GM12878 (cell line): Measurements from ENCODE around the gene TOPORS. TPM values are rescaled to one million over a fixed set of nuclear protein-coding genes. Genes with fewer than 3 reads are reported as not detected.

Source experiments
- CEBPB ChIP-seq, 2 experiments: fragments of 150-350 bp in 1 of 2; IDR thresholded peaks; 2 replicates each; pipeline ENCODE4 v1.6.1; 2012 to 2014; ENCODE audit warnings: low read depth in 2 of 2, low read length in 2 of 2, borderline replicate concordance in 1 of 2, inconsistent platforms in 1 of 2
- CHD2 ChIP-seq: IDR thresholded peaks from 2 replicates; pipeline ENCODE4 v1.6.1; 2011; ENCODE audit warnings: low read depth, low read length, improper control_type of control experiment, borderline replicate concordance
- HDGF ChIP-seq: fragments of 450-650 bp; IDR thresholded peaks from 2 replicates; pipeline ENCODE4 v1.6.1; 2016; ENCODE audit warnings: antibody characterized with exemption
- KDM1A ChIP-seq: fragments of 200-600 bp; sonication (generic); IDR thresholded peaks from 2 replicates; pipeline ENCODE4 v1.6.1; 2016; ENCODE audit warnings: borderline replicate concordance
- MEF2A ChIP-seq: IDR thresholded peaks from 2 replicates; pipeline ENCODE4 v1.6.1; 2011; ENCODE audit warnings: low read depth, mild to moderate bottlenecking, low read length, moderate library complexity; ENCODE audit not compliant: insufficient read depth
- NFIC ChIP-seq: IDR thresholded peaks from 2 replicates; pipeline ENCODE4 v1.6.1; 2012; ENCODE audit warnings: low read depth, mild to moderate bottlenecking, inconsistent platforms, low read length, moderate library complexity
- NFYB ChIP-seq: IDR thresholded peaks from 2 replicates; pipeline ENCODE4 v1.6.1; 2011; ENCODE audit warnings: low read depth, mild to moderate bottlenecking, low read length, improper control_type of control experiment, moderate library complexity; ENCODE audit not compliant: insufficient read depth
- PAX8 ChIP-seq: fragments of 450-650 bp; IDR thresholded peaks from 2 replicates; pipeline ENCODE4 v1.6.1; 2017; ENCODE audit warnings: mild to moderate bottlenecking, moderate library complexity
- PML ChIP-seq: IDR thresholded peaks from 2 replicates; pipeline ENCODE4 v1.6.1; 2012; ENCODE audit warnings: low read length, inconsistent platforms
- RBBP5 ChIP-seq: fragments of 200-600 bp; sonication (generic); conservative IDR thresholded peaks from 2 replicates; pipeline ENCODE4 v1.6.1; 2016
- RCOR1 ChIP-seq: conservative IDR thresholded peaks from 2 replicates; pipeline ENCODE4 v1.6.1; 2012; ENCODE audit warnings: low read depth, low read length, improper control_type of control experiment
- STAT3 ChIP-seq: IDR thresholded peaks from 2 replicates; pipeline ENCODE4 v1.6.1; 2011; ENCODE audit warnings: low read depth, low read length, improper control_type of control experiment
- TCF7 ChIP-seq: IDR thresholded peaks from 2 replicates; pipeline ENCODE4 v1.6.1; 2014; ENCODE audit warnings: antibody characterized with exemption, borderline replicate concordance
- ZNF384 ChIP-seq: IDR thresholded peaks from 2 replicates; pipeline ENCODE4 v1.6.1; 2012; ENCODE audit warnings: low read depth, mild to moderate bottlenecking, low read length, improper control_type of control experiment, borderline replicate concordance
- polyA plus RNA-seq, 11 experiments: library from polyadenylated mRNA; depleted of rRNA in 4 of 11; unstranded in 6 of 11; stranded (reverse) in 5 of 11; fragments of >200 nt; fragmentation: Nextera tagmentation in 4 of 11; fragmentation: Illumina TruSeq in 1 of 11; extraction: Ambion mirVana in 4 of 11; extraction: Trizol in 1 of 11; gene quantifications; 1 replicate in 1 of 11; 2 replicates in 10 of 11; pipeline versions ENCODE4 v1.2.1 to v1.2.3, GENCODE V29; 2011 to 2016; ENCODE audit warnings: inconsistent platforms in 2 of 11, missing spikeins in 2 of 11, low read depth in 1 of 11
- total RNA-seq, 4 experiments: library from RNA; depleted of rRNA in 3 of 4; stranded (reverse); fragments of >200 nt in 3 of 4; fragmentation: Illumina TruSeq in 1 of 4; extraction: Trizol in 1 of 4; gene quantifications; 2 replicates each; pipeline versions ENCODE4 v1.2.1 to v1.2.3, GENCODE V29; 2013 to 2021
- TF ChIP-seq, protein P1 (sequence below): IDR thresholded peaks from 2 replicates; pipeline ENCODE4 v1.6.1; 2011; ENCODE audit warnings: mild to moderate bottlenecking, low read depth, low read length, moderate library complexity; ENCODE audit not compliant: insufficient replicate concordance
- TF ChIP-seq, protein P2 (sequence below): IDR thresholded peaks from 2 replicates; pipeline ENCODE4 v1.6.1; 2011; ENCODE audit warnings: borderline replicate concordance, low read depth, mild to moderate bottlenecking, moderate library complexity, low read length; ENCODE audit not compliant: insufficient read depth, poor library complexity, severe bottlenecking
- TF ChIP-seq, protein P3 (sequence below): fragments of 450-650 bp; IDR thresholded peaks from 2 replicates; pipeline ENCODE4 v1.6.1; 2017; ENCODE audit warnings: mild to moderate bottlenecking, moderate library complexity
- TF ChIP-seq, protein P4 (sequence below): IDR thresholded peaks from 2 replicates; pipeline ENCODE4 v1.6.1; 2011; ENCODE audit warnings: low read depth, mild to moderate bottlenecking, low read length, moderate library complexity, borderline replicate concordance; ENCODE audit errors: extremely low read depth
- TF ChIP-seq, protein P5 (sequence below): fragments of 450-650 bp; IDR thresholded peaks from 2 replicates; pipeline ENCODE4 v1.6.1; 2016; ENCODE audit warnings: mild to moderate bottlenecking
- TF ChIP-seq, protein P6 (sequence below): fragments of 450-650 bp; IDR thresholded peaks from 2 replicates; pipeline ENCODE4 v1.6.1; 2016; ENCODE audit warnings: mild to moderate bottlenecking

The TOPORS gene
- total and polyA plus RNA-seq, 10 of the 15 experiments (the other 5 are each of a cell fraction or from before 2014, with no cell fraction given) = 6.0 to 27.8 (median 14.3) TPM

DNA sequence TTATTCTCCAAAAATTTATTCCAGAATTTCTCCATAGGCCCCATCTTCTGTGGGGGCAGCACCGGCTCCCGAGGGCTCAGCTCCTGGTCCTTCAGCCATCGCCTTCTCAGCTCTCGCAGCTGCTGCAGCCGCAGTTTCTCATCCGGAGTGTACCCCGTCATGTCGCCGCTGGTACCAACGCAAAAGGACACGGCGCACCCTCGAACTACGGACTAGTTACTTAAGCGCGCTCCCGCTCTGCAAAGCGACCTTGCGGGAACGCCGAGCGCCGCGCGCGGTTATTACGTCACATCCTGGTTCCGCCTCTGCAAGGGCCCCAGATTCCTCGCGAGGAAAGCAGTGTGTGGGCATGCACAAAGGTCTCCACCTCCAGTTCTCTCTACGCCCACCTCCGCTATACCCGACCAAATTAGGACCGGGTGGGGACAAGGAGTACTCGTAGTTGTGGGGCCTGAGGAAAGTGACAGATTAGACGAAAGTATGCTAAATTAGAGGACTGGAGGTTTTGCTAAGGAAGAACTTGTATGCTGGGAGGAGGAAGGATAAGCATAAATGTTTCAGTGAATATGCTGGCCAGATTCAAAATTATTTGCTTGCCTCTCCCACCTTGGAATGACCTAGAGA, 20.6 kb upstream of the TOPORS start, which contains the start of gene NDUFB6 (continued):
- TF ChIP-seq, protein P1, sequence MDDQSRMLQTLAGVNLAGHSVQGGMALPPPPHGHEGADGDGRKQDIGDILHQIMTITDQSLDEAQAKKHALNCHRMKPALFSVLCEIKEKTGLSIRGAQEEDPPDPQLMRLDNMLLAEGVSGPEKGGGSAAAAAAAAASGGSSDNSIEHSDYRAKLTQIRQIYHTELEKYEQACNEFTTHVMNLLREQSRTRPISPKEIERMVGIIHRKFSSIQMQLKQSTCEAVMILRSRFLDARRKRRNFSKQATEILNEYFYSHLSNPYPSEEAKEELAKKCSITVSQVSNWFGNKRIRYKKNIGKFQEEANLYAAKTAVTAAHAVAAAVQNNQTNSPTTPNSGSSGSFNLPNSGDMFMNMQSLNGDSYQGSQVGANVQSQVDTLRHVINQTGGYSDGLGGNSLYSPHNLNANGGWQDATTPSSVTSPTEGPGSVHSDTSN = no peak
- TF ChIP-seq PAX8 = no peak
- peak; percentile 96 for TF ChIP-seq CHD2
- TF ChIP-seq NFIC = 0 out of 2 replicates have a peak, but pooled peaks have one; percentile 23
- no peak for TF ChIP-seq ZNF384
- peak; percentile 88 for TF ChIP-seq PML
- TF ChIP-seq, protein P2, sequence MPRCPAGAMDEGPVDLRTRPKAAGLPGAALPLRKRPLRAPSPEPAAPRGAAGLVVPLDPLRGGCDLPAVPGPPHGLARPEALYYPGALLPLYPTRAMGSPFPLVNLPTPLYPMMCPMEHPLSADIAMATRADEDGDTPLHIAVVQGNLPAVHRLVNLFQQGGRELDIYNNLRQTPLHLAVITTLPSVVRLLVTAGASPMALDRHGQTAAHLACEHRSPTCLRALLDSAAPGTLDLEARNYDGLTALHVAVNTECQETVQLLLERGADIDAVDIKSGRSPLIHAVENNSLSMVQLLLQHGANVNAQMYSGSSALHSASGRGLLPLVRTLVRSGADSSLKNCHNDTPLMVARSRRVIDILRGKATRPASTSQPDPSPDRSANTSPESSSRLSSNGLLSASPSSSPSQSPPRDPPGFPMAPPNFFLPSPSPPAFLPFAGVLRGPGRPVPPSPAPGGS = no peak
- no peak for TF ChIP-seq CEBPB (IDR thresholded peaks at IDR 0.05; ENCODE audit: borderline replicate concordance in 1 of 2, low read depth in 2 of 2, low read length in 2 of 2)
- TF ChIP-seq, protein P3, sequence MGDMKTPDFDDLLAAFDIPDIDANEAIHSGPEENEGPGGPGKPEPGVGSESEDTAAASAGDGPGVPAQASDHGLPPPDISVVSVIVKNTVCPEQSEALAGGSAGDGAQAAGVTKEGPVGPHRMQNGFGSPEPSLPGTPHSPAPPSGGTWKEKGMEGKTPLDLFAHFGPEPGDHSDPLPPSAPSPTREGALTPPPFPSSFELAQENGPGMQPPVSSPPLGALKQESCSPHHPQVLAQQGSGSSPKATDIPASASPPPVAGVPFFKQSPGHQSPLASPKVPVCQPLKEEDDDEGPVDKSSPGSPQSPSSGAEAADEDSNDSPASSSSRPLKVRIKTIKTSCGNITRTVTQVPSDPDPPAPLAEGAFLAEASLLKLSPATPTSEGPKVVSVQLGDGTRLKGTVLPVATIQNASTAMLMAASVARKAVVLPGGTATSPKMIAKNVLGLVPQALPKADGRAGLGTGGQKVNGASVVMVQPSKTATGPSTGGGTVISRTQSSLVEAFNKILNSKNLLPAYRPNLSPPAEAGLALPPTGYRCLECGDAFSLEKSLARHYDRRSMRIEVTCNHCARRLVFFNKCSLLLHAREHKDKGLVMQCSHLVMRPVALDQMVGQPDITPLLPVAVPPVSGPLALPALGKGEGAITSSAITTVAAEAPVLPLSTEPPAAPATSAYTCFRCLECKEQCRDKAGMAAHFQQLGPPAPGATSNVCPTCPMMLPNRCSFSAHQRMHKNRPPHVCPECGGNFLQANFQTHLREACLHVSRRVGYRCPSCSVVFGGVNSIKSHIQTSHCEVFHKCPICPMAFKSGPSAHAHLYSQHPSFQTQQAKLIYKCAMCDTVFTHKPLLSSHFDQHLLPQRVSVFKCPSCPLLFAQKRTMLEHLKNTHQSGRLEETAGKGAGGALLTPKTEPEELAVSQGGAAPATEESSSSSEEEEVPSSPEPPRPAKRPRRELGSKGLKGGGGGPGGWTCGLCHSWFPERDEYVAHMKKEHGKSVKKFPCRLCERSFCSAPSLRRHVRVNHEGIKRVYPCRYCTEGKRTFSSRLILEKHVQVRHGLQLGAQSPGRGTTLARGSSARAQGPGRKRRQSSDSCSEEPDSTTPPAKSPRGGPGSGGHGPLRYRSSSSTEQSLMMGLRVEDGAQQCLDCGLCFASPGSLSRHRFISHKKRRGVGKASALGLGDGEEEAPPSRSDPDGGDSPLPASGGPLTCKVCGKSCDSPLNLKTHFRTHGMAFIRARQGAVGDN = 0 out of 2 replicates have a peak, but pooled peaks have one; percentile 27
- TF ChIP-seq RBBP5 = no peak; the same call in 1 of the 2 replicates
- no peak for TF ChIP-seq HDGF
- no peak for TF ChIP-seq NFYB
- TF ChIP-seq, protein P4, sequence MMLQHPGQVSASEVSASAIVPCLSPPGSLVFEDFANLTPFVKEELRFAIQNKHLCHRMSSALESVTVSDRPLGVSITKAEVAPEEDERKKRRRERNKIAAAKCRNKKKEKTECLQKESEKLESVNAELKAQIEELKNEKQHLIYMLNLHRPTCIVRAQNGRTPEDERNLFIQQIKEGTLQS = peak; percentile 78; the same call in 1 of the 2 replicates
- TF ChIP-seq KDM1A = no peak
- TF ChIP-seq, protein P5, sequence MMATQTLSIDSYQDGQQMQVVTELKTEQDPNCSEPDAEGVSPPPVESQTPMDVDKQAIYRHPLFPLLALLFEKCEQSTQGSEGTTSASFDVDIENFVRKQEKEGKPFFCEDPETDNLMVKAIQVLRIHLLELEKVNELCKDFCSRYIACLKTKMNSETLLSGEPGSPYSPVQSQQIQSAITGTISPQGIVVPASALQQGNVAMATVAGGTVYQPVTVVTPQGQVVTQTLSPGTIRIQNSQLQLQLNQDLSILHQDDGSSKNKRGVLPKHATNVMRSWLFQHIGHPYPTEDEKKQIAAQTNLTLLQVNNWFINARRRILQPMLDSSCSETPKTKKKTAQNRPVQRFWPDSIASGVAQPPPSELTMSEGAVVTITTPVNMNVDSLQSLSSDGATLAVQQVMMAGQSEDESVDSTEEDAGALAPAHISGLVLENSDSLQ = no peak
- no peak for TF ChIP-seq STAT3
- peak; percentile 74; the same call in 1 of the 2 replicates for TF ChIP-seq RCOR1
- no peak for TF ChIP-seq TCF7
- 0 out of 2 replicates have a peak, but pooled peaks have one; percentile 46 for TF ChIP-seq MEF2A
- TF ChIP-seq, protein P6, sequence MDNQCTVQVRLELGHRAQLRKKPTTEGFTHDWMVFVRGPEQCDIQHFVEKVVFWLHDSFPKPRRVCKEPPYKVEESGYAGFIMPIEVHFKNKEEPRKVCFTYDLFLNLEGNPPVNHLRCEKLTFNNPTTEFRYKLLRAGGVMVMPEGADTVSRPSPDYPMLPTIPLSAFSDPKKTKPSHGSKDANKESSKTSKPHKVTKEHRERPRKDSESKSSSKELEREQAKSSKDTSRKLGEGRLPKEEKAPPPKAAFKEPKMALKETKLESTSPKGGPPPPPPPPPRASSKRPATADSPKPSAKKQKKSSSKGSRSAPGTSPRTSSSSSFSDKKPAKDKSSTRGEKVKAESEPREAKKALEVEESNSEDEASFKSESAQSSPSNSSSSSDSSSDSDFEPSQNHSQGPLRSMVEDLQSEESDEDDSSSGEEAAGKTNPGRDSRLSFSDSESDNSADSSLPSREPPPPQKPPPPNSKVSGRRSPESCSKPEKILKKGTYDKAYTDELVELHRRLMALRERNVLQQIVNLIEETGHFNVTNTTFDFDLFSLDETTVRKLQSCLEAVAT = peak; percentile 96
